Trophoblast cell (in vitro differentiated cells and primary cell): ENCODE measurements around the gene KY.

Experiments
- DNase-seq, 2 donors: peaks; one replicate each; pipeline ENCODE4 v3.0.0-alpha.2; 2016
- H2AFZ ChIP-seq: 2 replicates; pipeline ENCODE4 v1.6.1; 2013; ENCODE audit warnings: low read length, moderate library complexity, mild to moderate bottlenecking; ENCODE audit not compliant: insufficient read depth, poor library complexity
- H2AK5ac ChIP-seq: 2 replicates; pipeline ENCODE4 v1.6.1; 2013; ENCODE audit warnings: mild to moderate bottlenecking, low read length
- H2BK120ac ChIP-seq: 2 replicates; pipeline ENCODE4 v1.6.1; 2013; ENCODE audit warnings: low read length, mild to moderate bottlenecking, moderate library complexity; ENCODE audit not compliant: insufficient read depth, poor library complexity
- H2BK12ac ChIP-seq: 2 replicates; pipeline ENCODE4 v1.6.1; 2013; ENCODE audit warnings: mild to moderate bottlenecking, low read length, moderate library complexity
- H2BK5ac ChIP-seq: 2 replicates; pipeline ENCODE4 v1.6.1; 2013; ENCODE audit warnings: low read length, low read depth, moderate library complexity, mild to moderate bottlenecking; ENCODE audit not compliant: poor library complexity
- H3K14ac ChIP-seq: 2 replicates; pipeline ENCODE4 v1.6.1; 2013; ENCODE audit warnings: mild to moderate bottlenecking, low read length
- H3K18ac ChIP-seq: 2 replicates; pipeline ENCODE4 v1.6.1; 2013; ENCODE audit warnings: mild to moderate bottlenecking, low read length
- H3K23ac ChIP-seq: 2 replicates; pipeline ENCODE4 v1.6.1; 2013; ENCODE audit warnings: low read length
- H3K27ac ChIP-seq: 2 replicates; pipeline ENCODE4 v1.5.1; 2013; ENCODE audit warnings: low read depth, mild to moderate bottlenecking, inconsistent platforms, low read length, moderate library complexity
- H3K27me3 ChIP-seq: 2 replicates; pipeline ENCODE4 v1.6.1; 2013; ENCODE audit warnings: inconsistent platforms, mild to moderate bottlenecking, low read length, moderate library complexity; ENCODE audit not compliant: insufficient read depth
- H3K36me3 ChIP-seq, 2 experiments: 1 replicate in 1 of 2; 2 replicates in 1 of 2; pipeline ENCODE4 v1.6.1; 2013; ENCODE audit warnings: low read length in 2 of 2, mild to moderate bottlenecking in 2 of 2, moderate library complexity in 1 of 2; ENCODE audit not compliant: insufficient read depth in 2 of 2, control insufficient read depth in 1 of 2
- H3K4ac ChIP-seq: 2 replicates; pipeline ENCODE4 v1.6.1; 2013; ENCODE audit warnings: low read depth, mild to moderate bottlenecking, low read length, moderate library complexity
- H3K4me1 ChIP-seq, 2 experiments: 1 replicate in 1 of 2; 2 replicates in 1 of 2; pipeline ENCODE4 v1.6.1; 2013; ENCODE audit warnings: low read length in 2 of 2, mild to moderate bottlenecking in 2 of 2, moderate library complexity in 1 of 2; ENCODE audit not compliant: insufficient read depth in 2 of 2, control insufficient read depth in 1 of 2
- H3K4me2 ChIP-seq: 2 replicates; pipeline ENCODE4 v1.6.1; 2013; ENCODE audit warnings: inconsistent platforms, mild to moderate bottlenecking, low read length, moderate library complexity
- H3K4me3 ChIP-seq: 2 replicates; pipeline ENCODE4 v1.5.1; 2013; ENCODE audit warnings: mild to moderate bottlenecking, low read depth, low read length, inconsistent platforms
- H3K79me1 ChIP-seq: one replicate; pipeline ENCODE4 v1.6.1; 2013; ENCODE audit warnings: low read length
- H3K79me2 ChIP-seq: 2 replicates; pipeline ENCODE4 v1.6.1; 2013; ENCODE audit warnings: low read length, mild to moderate bottlenecking; ENCODE audit not compliant: control insufficient read depth, insufficient read depth, poor library complexity
- H3K9ac ChIP-seq: 2 replicates; pipeline ENCODE4 v1.6.1; 2013; ENCODE audit warnings: mild to moderate bottlenecking, low read length
- H3K9me3 ChIP-seq: 2 replicates; pipeline ENCODE4 v1.6.1; 2013; ENCODE audit warnings: low read depth, mild to moderate bottlenecking, control low read depth, inconsistent platforms, low read length; ENCODE audit not compliant: insufficient read depth
- H4K12ac ChIP-seq: 2 replicates; pipeline ENCODE4 v1.6.1; 2013; ENCODE audit warnings: low read depth, mild to moderate bottlenecking, low read length, moderate library complexity
- H4K8ac ChIP-seq: 2 replicates; pipeline ENCODE4 v1.6.1; 2013; ENCODE audit warnings: low read depth, mild to moderate bottlenecking, low read length, moderate library complexity
- H4K91ac ChIP-seq: one replicate; pipeline ENCODE4 v1.6.1; 2013; ENCODE audit warnings: low read depth, mild to moderate bottlenecking, low read length, moderate library complexity
- WGBS: extraction: QIAGEN DNeasy Blood & Tissue Kit; methylation state at CpG from one replicate; pipeline ENCODE4 v1.1.7; 2013; ENCODE audit warnings: missing lambda C conversion rate; ENCODE audit not compliant: insufficient read length, insufficient coverage; ENCODE audit errors: extremely low coverage; 5-methylcytosine and 5-hydroxymethylcytosine counted together

The KY gene

GRCh38 chr3:134630506-134630905, 20.3 kb downstream of the KY start:
- no peak overlapping the region for H3K14ac ChIP-seq
- no peak overlapping the region for H2AFZ ChIP-seq
- no peak overlapping the region for H3K4me3 ChIP-seq
- no peak overlapping the region for H4K91ac ChIP-seq
- no peak overlapping the region for H3K4me2 ChIP-seq
- H2BK5ac ChIP-seq = no peak overlapping the region
- no peaks in the 10 kb centered on the region for H3K36me3 ChIP-seq
- no peak overlapping the region for H2BK120ac ChIP-seq
- no peaks in the 10 kb centered on the region for H3K9me3 ChIP-seq
- H3K9ac ChIP-seq = no peak overlapping the region
- H3K79me1 ChIP-seq = no peaks in the 10 kb centered on the region
- no peaks in the 10 kb centered on the region for H3K27me3 ChIP-seq
- no peak overlapping the region for H3K4ac ChIP-seq
- H4K8ac ChIP-seq = no peak overlapping the region
- no peak overlapping the region for H2BK12ac ChIP-seq
- H2AK5ac ChIP-seq = no peak overlapping the region
- DNase-seq = peak in 1 of 2 donors; percentile 21
- H3K79me2 ChIP-seq = no peaks in the 10 kb centered on the region
- H3K27ac ChIP-seq = no peak overlapping the region
- WGBS = 100% methylated on average over 1 of the region's 1 CpG
- no peaks in the 10 kb centered on the region for H3K4me1 ChIP-seq
- H4K12ac ChIP-seq = no peak overlapping the region
- H3K23ac ChIP-seq = no peak overlapping the region
- H3K18ac ChIP-seq = no peak overlapping the region

DNA sequence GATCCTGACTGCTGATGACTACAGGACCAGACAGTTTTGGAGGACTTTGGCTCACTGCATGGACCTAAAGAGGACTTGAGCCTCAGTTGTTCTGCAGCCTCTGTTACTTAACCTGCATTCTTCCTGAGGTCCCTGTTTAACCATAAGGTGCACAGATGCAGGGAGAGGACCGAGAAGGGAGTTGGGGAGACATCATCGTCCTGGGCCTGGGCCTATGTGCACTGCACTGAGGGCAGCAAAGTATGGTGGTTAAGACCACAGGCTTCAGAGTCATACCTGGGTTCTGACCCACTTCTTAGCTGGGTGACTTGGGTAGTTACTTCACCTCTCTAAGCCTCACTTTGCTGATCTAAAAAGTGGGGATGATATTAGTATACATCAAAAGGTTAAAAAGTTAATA, 21.9 kb downstream of the KY start:
- Histone ChIP-seq H2AFZ (no peak overlapping the region), H3K18ac (no peak overlapping the region), H3K14ac (no peak overlapping the region), H3K36me3 (no peaks in the 10 kb centered on the region), H4K12ac (no peak overlapping the region), H3K23ac (no peak overlapping the region), H3K79me1 (no peaks in the 10 kb centered on the region), H4K91ac (no peak overlapping the region), H2BK5ac (no peak overlapping the region), H3K4me3 (no peak overlapping the region), H3K4ac (no peak overlapping the region), H3K9me3 (no peaks in the 10 kb centered on the region), H2AK5ac (no peak overlapping the region), H3K79me2 (no peaks in the 10 kb centered on the region), H3K9ac (no peak overlapping the region), H4K8ac (no peak overlapping the region), H3K4me2 (no peak overlapping the region), H3K27ac (no peak overlapping the region), H3K27me3 (no peaks in the 10 kb centered on the region), H2BK120ac (no peak overlapping the region), H3K4me1 (no peaks in the 10 kb centered on the region), H2BK12ac (no peak overlapping the region)
- DNase-seq = no peak
- no CpG with 5 or more reads among the region's 2 CpGs for WGBS

DNA sequence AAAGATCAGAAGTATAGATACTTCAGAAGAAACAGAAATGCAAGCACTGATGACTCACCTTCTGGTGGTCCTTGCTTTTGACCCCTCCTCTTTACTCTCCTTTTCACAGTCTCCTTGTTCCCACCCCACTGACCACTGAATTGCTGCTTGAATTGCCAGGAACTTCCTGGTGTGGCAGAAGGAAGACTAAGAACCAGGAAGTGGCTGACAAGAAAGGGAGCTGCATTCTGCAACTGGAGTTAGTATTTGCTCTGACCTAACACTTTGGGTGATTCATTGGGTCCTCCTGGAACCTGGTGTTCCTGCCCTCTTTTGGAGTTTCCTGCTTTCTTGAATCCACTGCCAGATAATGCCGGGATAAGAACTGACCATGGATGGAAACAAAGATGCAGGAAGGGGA, 23.0 kb downstream of the KY start:
- Histone ChIP-seq H4K12ac (no peak overlapping the region), H3K4me1 (no peaks in the 10 kb centered on the region), H3K27ac (no peak overlapping the region), H2AFZ (no peak overlapping the region), H3K27me3 (no peaks in the 10 kb centered on the region), H2BK120ac (no peak overlapping the region), H3K18ac (no peak overlapping the region), H3K79me1 (no peaks in the 10 kb centered on the region), H3K4ac (no peak overlapping the region), H2BK12ac (no peak overlapping the region), H3K4me2 (no peak overlapping the region), H3K4me3 (no peak overlapping the region), H3K9me3 (peaks cover 5% of the 10 kb centered on the region), H4K91ac (no peak overlapping the region), H2AK5ac (no peak overlapping the region), H4K8ac (no peak overlapping the region), H3K14ac (no peak overlapping the region), H3K79me2 (no peaks in the 10 kb centered on the region), H2BK5ac (no peak overlapping the region), H3K23ac (no peak overlapping the region), H3K9ac (no peak overlapping the region), H3K36me3 (no peaks in the 10 kb centered on the region)
- WGBS = no CpG with 5 or more reads among the region's 1 CpG
- DNase-seq = peak in 1 of 2 donors; percentile 3

DNA sequence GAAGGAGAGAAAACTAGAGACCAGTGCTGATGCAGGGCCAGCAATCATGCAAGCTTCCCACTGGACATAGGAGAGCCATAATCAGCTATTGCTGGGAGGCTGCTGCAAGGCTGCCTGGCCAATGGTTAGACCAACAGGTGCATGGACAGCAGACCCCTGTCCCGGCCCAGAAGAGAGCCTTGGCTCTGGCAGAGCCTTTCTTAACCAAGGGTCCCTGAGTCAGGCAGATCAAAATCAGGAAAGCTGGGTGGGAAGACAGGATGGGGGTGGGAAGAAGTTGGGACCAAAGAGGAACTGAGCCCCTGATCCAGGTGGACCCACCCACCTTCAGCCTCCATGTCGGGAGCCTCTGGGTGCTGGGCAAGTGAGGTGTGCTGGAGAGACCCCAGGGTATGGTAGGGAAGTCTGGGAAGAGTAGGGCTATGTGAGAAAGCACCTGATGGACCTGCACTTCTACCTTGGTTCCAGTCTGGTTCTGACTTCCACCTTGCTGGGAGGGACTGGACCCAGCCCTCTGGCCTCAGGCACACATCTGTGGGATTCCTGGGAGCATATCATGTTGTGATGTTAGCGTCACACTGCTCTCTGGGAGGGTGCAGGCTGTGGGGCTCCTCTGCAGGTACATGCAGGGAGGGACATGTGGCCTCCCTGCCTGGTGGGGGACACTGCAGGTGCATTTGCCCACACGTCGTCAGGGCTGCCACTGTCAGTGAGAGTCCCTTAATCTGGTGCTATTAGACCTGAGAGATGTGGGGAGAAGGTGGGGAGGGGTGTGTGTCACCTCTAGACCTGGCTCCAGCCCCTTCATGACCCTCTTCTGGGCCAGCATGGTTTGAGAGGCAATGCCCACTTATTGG, 24.7 kb downstream of the KY start:
- no peak overlapping the region for H4K91ac ChIP-seq
- H3K4me1 ChIP-seq = no peaks in the 10 kb centered on the region
- no peaks in the 10 kb centered on the region for H3K36me3 ChIP-seq
- H4K12ac ChIP-seq = no peak overlapping the region
- H3K14ac ChIP-seq = no peak overlapping the region
- no peak overlapping the region for H2BK12ac ChIP-seq
- H3K27ac ChIP-seq = no peak overlapping the region
- no peak overlapping the region for H2BK5ac ChIP-seq
- H3K9ac ChIP-seq = no peak overlapping the region
- no peaks in the 10 kb centered on the region for H3K79me2 ChIP-seq
- no peak overlapping the region for H2BK120ac ChIP-seq
- no peak overlapping the region for H3K4me2 ChIP-seq
- H3K79me1 ChIP-seq = no peaks in the 10 kb centered on the region
- no peak overlapping the region for H3K23ac ChIP-seq
- no peak for DNase-seq
- H3K4ac ChIP-seq = no peak overlapping the region
- no peak overlapping the region for H4K8ac ChIP-seq
- H2AK5ac ChIP-seq = no peak overlapping the region
- H3K18ac ChIP-seq = no peak overlapping the region
- no CpG with 5 or more reads among the region's 5 CpGs for WGBS
- H3K27me3 ChIP-seq = no peaks in the 10 kb centered on the region
- no peak overlapping the region for H2AFZ ChIP-seq
- H3K4me3 ChIP-seq = no peak overlapping the region
- H3K9me3 ChIP-seq = peaks cover 5% of the 10 kb centered on the region
